Hepatocyte (in vitro differentiated cells): ENCODE measurements around the gene KSR2.

Experiments used
- EZH2 ChIP-seq: fragments of 200-600 bp; sonication (generic); IDR thresholded peaks from 2 replicates; pipeline ENCODE4 v1.6.1; 2016; ENCODE audit warnings: antibody characterized with exemption, mild to moderate bottlenecking, borderline replicate concordance
- EZH2phosphoT487 ChIP-seq: fragments of 200-600 bp; sonication (generic); IDR thresholded peaks from one replicate; pipeline ENCODE4 v1.6.1; 2018; ENCODE audit warnings: antibody characterized with exemption, mild to moderate bottlenecking, low read depth, moderate library complexity; ENCODE audit not compliant: unreplicated experiment, severe bottlenecking
- TF ChIP-seq, protein P1 (sequence below): fragments of 200-600 bp; sonication (generic); IDR thresholded peaks from 2 replicates; pipeline ENCODE4 v1.5.1; 2016; ENCODE audit warnings: antibody characterized with exemption, mild to moderate bottlenecking; ENCODE audit not compliant: poor library complexity

DNA sequence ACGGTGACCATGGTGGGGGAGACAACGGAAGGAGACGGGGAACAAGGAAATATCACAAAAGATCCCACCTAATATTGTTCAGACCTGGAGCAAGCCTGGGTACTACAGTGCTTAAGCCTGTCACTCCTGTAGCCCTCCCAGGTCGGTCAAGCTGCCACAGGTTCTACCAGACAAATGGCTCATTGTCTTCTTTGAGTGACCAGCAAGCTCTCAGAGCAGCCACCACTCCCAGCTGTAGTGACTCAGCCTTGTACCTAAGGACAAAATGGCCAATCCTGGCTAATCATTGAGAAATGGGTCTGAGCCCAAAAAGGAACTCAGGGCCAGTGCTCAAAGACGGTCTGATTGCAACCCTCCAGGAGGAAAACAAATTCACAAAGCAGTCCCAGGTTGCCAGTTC is 368.9 kb downstream of the KSR2 start:
- TF ChIP-seq, protein P1, sequence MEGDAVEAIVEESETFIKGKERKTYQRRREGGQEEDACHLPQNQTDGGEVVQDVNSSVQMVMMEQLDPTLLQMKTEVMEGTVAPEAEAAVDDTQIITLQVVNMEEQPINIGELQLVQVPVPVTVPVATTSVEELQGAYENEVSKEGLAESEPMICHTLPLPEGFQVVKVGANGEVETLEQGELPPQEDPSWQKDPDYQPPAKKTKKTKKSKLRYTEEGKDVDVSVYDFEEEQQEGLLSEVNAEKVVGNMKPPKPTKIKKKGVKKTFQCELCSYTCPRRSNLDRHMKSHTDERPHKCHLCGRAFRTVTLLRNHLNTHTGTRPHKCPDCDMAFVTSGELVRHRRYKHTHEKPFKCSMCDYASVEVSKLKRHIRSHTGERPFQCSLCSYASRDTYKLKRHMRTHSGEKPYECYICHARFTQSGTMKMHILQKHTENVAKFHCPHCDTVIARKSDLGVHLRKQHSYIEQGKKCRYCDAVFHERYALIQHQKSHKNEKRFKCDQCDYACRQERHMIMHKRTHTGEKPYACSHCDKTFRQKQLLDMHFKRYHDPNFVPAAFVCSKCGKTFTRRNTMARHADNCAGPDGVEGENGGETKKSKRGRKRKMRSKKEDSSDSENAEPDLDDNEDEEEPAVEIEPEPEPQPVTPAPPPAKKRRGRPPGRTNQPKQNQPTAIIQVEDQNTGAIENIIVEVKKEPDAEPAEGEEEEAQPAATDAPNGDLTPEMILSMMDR: no peak
- TF ChIP-seq EZH2: no peak
- TF ChIP-seq EZH2phosphoT487: no peak
